Non-pigmented ciliary epithelial cell (primary cell): Measurements from ENCODE around the gene LSAMP.

Source experiments
- DNase-seq: peaks from one replicate; pipeline ENCODE4 v3.0.0-alpha.2; 2010; ENCODE audit warnings: low read depth

LSAMP gene

GRCh38 chr3:116052602-116053001, 392.7 kb downstream of the LSAMP start:
- DNase-seq = no peak

GRCh38 chr3:116051586-116051985, 393.7 kb downstream of the LSAMP start:
- DNase-seq = no peak

DNA sequence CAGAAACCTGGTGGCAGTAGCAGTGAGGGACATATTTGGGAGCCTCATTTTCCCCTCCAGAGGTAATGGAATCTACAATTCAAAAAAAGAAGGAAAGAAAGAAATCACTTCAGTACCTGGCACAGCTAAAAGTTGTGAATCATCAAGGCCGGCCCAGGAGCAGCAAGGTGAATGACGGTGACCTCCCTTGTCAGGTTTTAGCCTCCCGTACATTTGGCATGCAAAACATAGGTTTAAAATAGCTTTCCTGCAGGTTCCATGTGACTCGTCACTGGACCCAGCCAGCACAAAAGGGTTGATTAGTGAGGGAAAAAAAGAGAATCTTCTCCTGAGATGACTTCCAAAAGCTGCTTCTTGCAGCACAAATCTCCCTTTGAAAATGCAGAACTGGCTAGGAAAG, 394.2 kb downstream of the LSAMP start:
- no peak for DNase-seq

DNA sequence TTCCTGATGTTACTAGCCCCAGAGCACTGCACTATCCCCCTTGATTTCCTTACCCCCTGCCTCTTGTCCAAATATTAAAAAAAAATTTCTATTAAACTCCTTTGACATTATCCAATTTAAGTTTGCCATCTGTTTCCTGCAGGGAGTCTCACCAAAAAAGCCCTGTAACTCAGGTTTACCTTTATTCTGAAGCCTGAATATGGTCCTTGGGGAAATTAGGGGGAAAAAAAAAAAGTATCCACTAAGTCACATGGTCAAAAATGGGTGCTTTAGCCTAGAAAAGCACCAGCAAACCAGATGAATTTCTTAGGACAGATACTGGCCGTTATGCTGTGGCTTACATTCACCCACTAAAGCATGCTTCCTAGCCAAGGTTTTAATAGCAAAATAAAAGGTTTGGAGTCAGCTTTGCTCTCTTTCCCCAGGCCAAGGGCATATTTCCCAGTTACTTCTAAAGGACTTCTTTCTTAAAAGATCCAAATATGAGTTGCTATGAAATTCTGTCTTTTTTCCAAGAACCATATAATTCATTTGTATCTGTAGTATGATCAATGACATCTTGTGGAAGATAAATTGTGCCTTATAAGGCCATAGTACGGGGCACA, 394.9 kb downstream of the LSAMP start:
- no peak for DNase-seq

DNA sequence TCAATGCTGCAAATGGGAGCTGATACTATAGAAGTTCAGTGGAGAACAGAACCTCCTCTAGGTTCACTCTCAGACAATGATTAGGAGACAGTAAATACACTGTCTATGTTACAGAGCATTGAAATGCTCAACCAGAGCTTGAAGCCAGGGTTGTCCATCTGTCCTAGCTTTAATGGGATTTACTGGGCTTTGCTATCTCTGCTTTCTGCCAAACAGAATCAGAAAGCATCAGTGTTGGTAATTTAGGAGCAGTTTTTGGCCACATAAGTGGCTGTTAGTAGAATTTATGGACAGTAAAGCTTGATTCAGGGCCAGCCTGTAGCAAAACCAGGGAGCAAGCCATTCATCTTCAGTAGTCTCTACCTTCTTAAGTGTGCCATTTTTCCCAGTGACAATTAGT, 396.3 kb downstream of the LSAMP start:
- no peak for DNase-seq

- DNase-seq = no peak
Measured at GRCh38 chr3:116046350-116046749, 398.9 kb downstream of the LSAMP start.

GRCh38 chr3:116045314-116045713, 400.0 kb downstream of the LSAMP start:
- no peak for DNase-seq

DNA sequence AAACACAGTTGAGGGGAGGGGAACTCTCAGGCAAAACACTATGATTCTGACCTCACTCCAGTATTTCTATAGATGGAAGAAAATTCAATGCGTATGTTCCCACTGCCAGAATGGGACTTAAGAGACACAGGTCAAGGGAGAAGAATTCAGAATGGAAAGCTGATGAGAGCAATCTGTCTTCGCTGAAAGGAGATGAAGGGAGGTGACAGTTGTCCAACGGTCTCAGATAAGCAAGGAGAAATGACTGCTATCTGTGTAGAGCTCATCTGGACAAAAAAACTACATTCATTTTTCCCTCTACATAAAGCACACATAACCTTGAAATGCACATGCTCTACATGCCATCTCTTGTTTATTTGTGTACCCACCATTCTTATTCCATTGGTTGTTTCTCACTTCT, 405.1 kb downstream of the LSAMP start:
- DNase-seq = no peak

- DNase-seq = no peak
Measured at GRCh38 chr3:116039651-116039985, 405.7 kb downstream of the LSAMP start.

GRCh38 chr3:116038968-116039650, 406.2 kb downstream of the LSAMP start:
- no peak for DNase-seq

DNA sequence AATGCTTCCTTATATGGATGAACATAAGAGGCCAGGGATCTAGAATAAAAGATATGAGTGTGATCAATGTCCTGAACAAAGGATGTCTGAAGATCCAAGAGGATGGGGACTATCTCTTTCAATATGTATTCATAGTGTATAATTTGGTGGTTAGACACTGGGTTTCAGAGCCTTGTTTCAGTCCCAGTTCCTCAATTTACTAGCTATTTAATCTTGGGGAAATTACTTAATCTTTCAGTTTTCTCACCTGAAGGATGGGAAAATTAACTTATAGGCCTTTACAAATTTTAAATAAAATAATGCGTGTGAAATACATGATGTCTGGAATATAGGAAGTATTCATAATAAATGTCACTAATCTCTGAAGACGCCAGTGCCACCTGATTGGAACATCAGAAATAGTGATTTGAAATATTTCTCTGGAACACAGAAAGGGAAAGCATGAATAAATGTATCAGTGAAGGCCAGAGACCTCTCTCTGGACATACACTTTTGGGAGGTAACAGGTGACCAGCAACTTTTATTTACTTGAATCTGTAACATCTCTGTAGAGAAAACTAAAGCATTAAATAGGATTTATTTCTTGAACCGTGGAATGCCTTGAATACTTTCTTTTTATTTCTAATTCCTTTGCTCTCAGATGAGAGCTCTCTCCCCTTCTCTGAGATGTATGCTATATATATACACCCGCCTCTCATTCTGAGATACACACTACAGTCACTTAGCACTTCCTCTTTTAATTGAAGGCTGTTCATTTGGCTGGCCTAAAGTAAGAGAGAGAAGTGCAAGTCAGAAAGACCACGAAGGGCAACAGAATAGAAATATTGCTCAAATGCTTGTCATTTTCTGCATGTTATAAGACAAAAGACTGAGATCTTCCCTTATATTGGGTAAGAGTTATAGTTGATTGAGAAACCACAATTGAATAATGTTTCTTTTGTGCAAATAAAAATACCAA, 407.1 kb downstream of the LSAMP start:
- no peak for DNase-seq

- DNase-seq = no peak
Measured at GRCh38 chr3:116035429-116035828, 409.9 kb downstream of the LSAMP start.

DNA sequence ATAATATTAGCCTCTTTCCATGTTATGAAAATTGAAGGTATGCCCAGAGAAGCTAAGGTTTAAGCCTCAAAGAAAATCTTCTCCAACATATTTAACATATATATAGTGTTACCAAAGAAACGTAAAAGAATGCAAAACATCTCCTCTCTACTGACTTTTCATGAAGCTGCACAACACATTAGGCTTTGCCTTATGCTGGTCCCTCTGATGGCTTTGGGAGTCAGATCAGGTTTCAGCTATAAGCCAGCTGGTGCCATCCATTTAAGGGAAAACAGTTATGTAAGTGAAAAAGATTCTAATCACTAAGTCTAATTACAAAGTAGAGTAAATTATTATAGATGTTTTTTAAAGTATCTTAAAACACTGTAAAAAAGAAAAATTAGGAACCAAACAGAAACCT, 410.5 kb downstream of the LSAMP start:
- DNase-seq = no peak

GRCh38 chr3:116034086-116034485, 411.2 kb downstream of the LSAMP start:
- no peak for DNase-seq

GRCh38 chr3:116033516-116033915, 411.8 kb downstream of the LSAMP start:
- DNase-seq = no peak

- no peak for DNase-seq
Measured at GRCh38 chr3:116032176-116032575, 413.1 kb downstream of the LSAMP start.

DNA sequence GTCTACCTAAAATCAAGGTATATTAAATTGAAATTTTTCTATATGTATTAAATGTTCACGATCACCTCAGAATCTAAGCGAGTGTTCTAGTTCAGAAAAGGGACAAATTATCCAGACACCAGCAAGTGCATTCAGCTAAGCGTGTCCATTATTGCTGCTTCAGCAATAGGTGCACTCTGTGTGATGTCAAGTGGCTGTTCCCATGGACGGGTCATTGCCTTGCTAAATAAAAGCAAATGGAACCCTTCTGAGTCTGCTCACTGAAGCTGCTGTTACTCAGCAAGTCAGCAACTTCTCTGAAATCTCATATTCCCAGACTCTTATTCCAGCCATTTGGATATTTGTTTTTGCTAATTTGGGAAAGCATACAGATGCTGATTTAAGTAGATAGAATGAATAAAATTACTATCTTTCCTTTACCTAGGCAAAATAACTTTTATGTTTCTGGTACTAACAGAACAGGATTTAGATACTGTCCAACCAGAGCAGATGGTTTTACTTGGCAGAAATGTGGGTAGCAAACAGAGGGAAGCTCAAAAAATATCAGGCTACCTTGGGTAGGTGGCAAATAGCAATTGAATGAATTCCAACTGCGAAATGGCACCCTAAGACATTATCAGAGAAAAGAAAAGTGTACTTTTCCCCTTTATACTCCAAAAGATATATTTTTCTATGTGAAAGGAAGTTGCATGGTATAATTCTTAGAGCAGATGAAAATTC, 415.0 kb downstream of the LSAMP start:
- no peak for DNase-seq

DNA sequence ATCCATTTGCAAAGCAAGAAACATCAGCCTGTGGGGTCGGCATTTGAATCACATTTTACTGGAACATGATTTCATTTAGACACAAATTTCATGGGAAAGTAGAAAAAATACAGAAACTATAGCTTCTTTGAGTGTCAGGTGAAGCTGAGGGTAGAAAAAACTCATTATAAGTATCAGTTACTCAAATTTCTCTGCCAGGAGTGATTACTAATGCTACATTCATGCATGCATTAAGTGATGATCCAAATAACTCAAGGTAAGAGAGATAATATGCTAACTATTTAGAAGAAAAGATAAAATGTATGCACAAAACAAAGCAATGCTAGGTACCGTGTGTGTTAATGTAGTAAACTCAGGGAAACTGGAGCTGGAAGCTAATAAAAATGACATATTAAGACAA, 416.0 kb downstream of the LSAMP start:
- DNase-seq = no peak

DNA sequence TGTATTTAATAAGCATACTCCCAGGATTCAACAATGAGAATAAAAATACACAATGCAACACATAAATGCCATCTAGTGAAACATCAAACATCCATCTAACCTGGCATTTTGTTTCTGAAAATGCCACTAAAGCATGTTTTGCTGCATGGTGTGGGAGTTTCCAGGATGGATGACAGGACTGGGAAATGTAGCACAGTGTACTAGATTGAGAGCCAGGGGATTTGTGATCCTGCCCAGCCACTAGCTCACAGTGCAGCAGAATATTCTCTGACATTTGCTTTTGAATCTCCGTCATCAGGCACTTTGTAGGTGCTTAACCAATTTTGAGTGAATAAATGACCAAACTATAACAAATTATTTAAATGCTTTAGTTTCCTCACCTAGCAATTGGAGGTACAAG, 417.1 kb downstream of the LSAMP start:
- no peak for DNase-seq

DNA sequence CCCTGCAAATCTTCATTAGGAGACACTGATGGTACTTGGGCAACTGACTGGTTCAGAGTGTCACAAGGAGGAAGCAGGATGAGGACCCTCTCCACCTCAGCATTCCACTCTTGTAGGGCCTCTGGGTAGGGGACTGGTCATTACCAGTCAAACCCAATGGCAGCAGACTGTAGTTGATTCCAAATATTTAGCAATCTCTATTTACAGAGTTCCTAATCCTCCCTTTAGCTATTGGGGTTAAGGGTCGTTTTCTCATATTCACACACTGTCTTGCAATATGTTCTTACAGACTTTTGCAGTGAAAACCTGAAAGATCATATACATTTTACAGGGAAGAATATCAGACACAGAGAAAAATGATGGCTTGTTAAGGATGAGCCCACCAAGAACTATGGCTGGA, 424.3 kb downstream of the LSAMP start:
- no peak for DNase-seq

- DNase-seq = no peak
Measured at GRCh38 chr3:116020495-116020894, 424.8 kb downstream of the LSAMP start.

GRCh38 chr3:116019254-116019763, 426.0 kb downstream of the LSAMP start:
- no peak for DNase-seq
